Osteocyte (in vitro differentiated cells): ENCODE measurements around the gene FSTL4. TPM values are rescaled to one million over a fixed set of nuclear protein-coding genes. Genes with fewer than 3 reads are reported as not detected.

Experiments used
- DNase-seq: peaks from one replicate; pipeline ENCODE4 v3.0.0; 2021; ENCODE audit warnings: mixed read lengths; ENCODE audit not compliant: unreplicated experiment; ENCODE audit errors: extremely low spot score
- H3K27ac Mint-ChIP-seq: one replicate; pipeline ENCODE4 v1.8.0; 2021; ENCODE audit warnings: mild to moderate bottlenecking, mixed read lengths; ENCODE audit not compliant: unreplicated experiment
- H3K27me3 Mint-ChIP-seq: one replicate; pipeline ENCODE4 v1.8.0; 2021; ENCODE audit warnings: mixed read lengths; ENCODE audit not compliant: unreplicated experiment
- H3K36me3 Mint-ChIP-seq: one replicate; pipeline ENCODE4 v1.8.0; 2021; ENCODE audit warnings: mixed read lengths; ENCODE audit not compliant: unreplicated experiment
- H3K4me1 Mint-ChIP-seq: one replicate; pipeline ENCODE4 v1.8.0; 2021; ENCODE audit warnings: mixed read lengths; ENCODE audit not compliant: unreplicated experiment
- H3K4me3 Mint-ChIP-seq: one replicate; pipeline ENCODE4 v1.8.0; 2021; ENCODE audit warnings: mild to moderate bottlenecking, moderate library complexity, mixed read lengths; ENCODE audit not compliant: unreplicated experiment
- H3K9me3 Mint-ChIP-seq: one replicate; pipeline ENCODE4 v1.8.0; 2021; ENCODE audit warnings: mixed read lengths; ENCODE audit not compliant: unreplicated experiment
- CTCF ChIP-seq: fragments of 200-600 bp; sonication (generic); IDR thresholded peaks from 2 replicates; pipeline ENCODE4 v1.5.0; 2021; ENCODE audit warnings: antibody characterized with exemption, mild to moderate bottlenecking, moderate library complexity
- total RNA-seq: library from RNA; stranded (reverse); gene quantifications from 2 replicates; pipeline ENCODE4 v1.2.1, GENCODE V29; 2021

FSTL4 gene
- total RNA-seq, 1 donor from 2014 or later: not detected

DNA sequence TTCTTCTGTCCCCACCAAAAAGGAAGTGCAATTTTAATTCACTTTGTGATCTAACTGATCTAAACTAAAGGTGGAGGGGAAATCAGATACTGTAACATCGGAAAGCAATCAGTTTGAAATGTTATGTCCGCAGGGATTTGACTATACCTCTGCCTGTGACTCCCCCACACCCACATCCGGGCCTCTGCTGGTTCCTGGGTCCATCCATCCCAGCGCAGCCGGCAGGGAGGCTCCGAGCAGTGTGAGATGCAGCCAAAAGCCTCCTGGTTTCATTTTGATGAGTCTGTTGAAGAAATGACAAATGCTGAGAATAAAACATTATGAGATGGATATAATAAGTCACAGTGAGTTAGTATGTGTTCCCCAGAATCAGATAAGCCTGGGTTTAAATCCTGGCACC lies 8.6 kb downstream of the FSTL4 start:
- no peak for TF ChIP-seq CTCF
- Mint-ChIP-seq H3K36me3 (no peaks in the 10 kb centered on the region), H3K9me3 (no peaks in the 10 kb centered on the region), H3K4me3 (no peak overlapping the region), H3K27me3 (peaks cover 35% of the 10 kb centered on the region), H3K4me1 (no peaks in the 10 kb centered on the region), H3K27ac (no peak overlapping the region)
- DNase-seq: no peak

- H3K27ac Mint-ChIP-seq: no peak overlapping the region
- H3K27me3 Mint-ChIP-seq: peaks cover 27% of the 10 kb centered on the region
- H3K36me3 Mint-ChIP-seq: no peaks in the 10 kb centered on the region
Measured at GRCh38 chr5:133602835-133603380, 9.4 kb downstream of the FSTL4 start.

DNA sequence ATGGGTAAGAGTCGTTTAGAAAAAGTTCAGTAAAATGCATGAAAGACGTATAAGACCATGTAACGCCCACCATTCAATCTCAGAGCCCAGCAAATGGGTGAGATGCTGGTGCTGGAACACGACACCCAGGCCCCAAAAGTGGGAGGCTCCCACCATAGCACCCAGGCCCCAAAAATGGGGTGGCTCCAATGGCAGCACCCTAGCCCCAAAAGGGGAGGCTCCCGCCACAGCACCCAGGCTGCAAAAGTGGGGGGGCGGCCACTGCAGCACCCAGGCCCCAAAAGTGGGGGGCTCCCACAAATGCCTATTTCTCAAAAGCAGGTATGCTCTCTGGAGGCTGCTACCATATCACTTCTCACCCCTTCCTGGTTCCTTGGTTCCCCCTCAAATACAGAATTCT lies 12.7 kb downstream of the FSTL4 start:
- no peaks in the 10 kb centered on the region for H3K4me1 Mint-ChIP-seq
- H3K27me3 Mint-ChIP-seq: peaks cover 16% of the 10 kb centered on the region
- TF ChIP-seq CTCF: no peak
- no peaks in the 10 kb centered on the region for H3K9me3 Mint-ChIP-seq
- H3K36me3 Mint-ChIP-seq: no peaks in the 10 kb centered on the region
- no peak overlapping the region for H3K4me3 Mint-ChIP-seq
- no peak for DNase-seq
- no peak overlapping the region for H3K27ac Mint-ChIP-seq

More at GRCh38 chr5:133602835-133603380, 9.4 kb downstream of the FSTL4 start:
- Mint-ChIP-seq H3K4me3 (no peak overlapping the region), H3K4me1 (no peaks in the 10 kb centered on the region), H3K9me3 (no peaks in the 10 kb centered on the region)
- DNase-seq: no peak
- no peak for TF ChIP-seq CTCF

DNA sequence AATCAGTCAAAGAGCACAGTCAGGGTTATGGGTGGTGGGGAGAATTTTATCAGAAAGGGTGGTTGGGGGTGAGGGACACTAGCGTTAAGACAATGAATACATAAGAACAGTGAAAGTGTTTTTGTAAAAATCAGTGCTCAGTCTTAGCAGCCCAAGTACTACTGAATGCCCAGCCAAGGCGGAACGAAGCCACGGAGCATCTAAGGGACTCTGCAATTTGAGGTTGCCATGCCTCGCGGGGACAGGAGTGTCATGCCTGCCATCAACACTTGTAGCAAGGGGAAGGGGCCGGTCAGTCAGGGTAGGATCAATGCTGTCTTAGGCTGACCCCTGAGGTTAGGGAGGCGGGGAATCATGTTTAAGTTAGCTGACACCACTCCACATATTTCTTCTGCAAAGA lies 13.3 kb downstream of the FSTL4 start:
- no peaks in the 10 kb centered on the region for H3K4me1 Mint-ChIP-seq
- H3K27ac Mint-ChIP-seq: no peak overlapping the region
- DNase-seq: peak; percentile 80
- H3K9me3 Mint-ChIP-seq: no peaks in the 10 kb centered on the region
- TF ChIP-seq CTCF: no peak
- H3K27me3 Mint-ChIP-seq: peaks cover 13% of the 10 kb centered on the region
- H3K36me3 Mint-ChIP-seq: no peaks in the 10 kb centered on the region
- H3K4me3 Mint-ChIP-seq: no peak overlapping the region

- DNase-seq: no peak
- no peaks in the 10 kb centered on the region for H3K4me1 Mint-ChIP-seq
- H3K27me3 Mint-ChIP-seq: peaks cover 5% of the 10 kb centered on the region
- TF ChIP-seq CTCF: no peak
- no peak overlapping the region for H3K27ac Mint-ChIP-seq
- no peaks in the 10 kb centered on the region for H3K36me3 Mint-ChIP-seq
- no peak overlapping the region for H3K4me3 Mint-ChIP-seq
- H3K9me3 Mint-ChIP-seq: no peaks in the 10 kb centered on the region
Measured at GRCh38 chr5:133596049-133596448, 16.3 kb downstream of the FSTL4 start.
